Activated naive CD4-positive, alpha-beta T cell treated with anti-CD3 and anti-CD28 coated beads, Interleukin-2, amount 50 U/mL, for 24 hours (primary cell): ENCODE data around the gene SYTL5.
"Not testable (repeated sequence)": the region's sequence is repeated elsewhere in the genome, so short reads cannot be mapped to it uniquely, and the experiment has no call there.

Experiments
- H3K27ac Mint-ChIP-seq: one replicate; pipeline ENCODE4 v1.8.0; 2021; ENCODE audit warnings: mild to moderate bottlenecking, mixed read lengths
- H3K27me3 Mint-ChIP-seq: one replicate; pipeline ENCODE4 v1.8.0; 2021; ENCODE audit warnings: mixed read lengths
- H3K36me3 Mint-ChIP-seq: one replicate; pipeline ENCODE4 v1.8.0; 2021; ENCODE audit warnings: mixed read lengths
- H3K4me1 Mint-ChIP-seq: one replicate; pipeline ENCODE4 v1.8.0; 2021; ENCODE audit warnings: mixed read lengths
- H3K4me3 Mint-ChIP-seq: one replicate; pipeline ENCODE4 v1.8.0; 2021; ENCODE audit warnings: mild to moderate bottlenecking, mixed read lengths
- H3K9me3 Mint-ChIP-seq: one replicate; pipeline ENCODE4 v1.8.0; 2021; ENCODE audit warnings: mixed read lengths

Gene SYTL5

GRCh38 chrX:38006291-38006690 lies at the start of gene SYTL5:
Gene SYTL5 (plus strand): TSS chrX:38006553. CDS start chrX:38033890, 27,337 bp downstream.
- Mint-ChIP-seq H3K27me3 (peaks cover 6% of the 10 kb centered on the region), H3K36me3 (no peaks in the 10 kb centered on the region), H3K4me3 (no peak within 1 kb of the TSS), H3K9me3 (peaks cover 6% of the 10 kb centered on the region), H3K27ac (no peak within 1 kb of the TSS), H3K4me1 (no peaks in the 10 kb centered on the region)

- H3K4me3 Mint-ChIP-seq = no peak overlapping the region
- no peak overlapping the region for H3K27ac Mint-ChIP-seq
- H3K4me1 Mint-ChIP-seq = no peaks in the 10 kb centered on the region
- no peaks in the 10 kb centered on the region for H3K36me3 Mint-ChIP-seq
- peaks cover 2% of the 10 kb centered on the region for H3K27me3 Mint-ChIP-seq
- no peaks in the 10 kb centered on the region for H3K9me3 Mint-ChIP-seq
Measured at GRCh38 chrX:37958525-37959211, 47.7 kb upstream of the SYTL5 start.

- H3K36me3 Mint-ChIP-seq = no peaks in the 10 kb centered on the region
- no peak overlapping the region for H3K4me3 Mint-ChIP-seq
- H3K9me3 Mint-ChIP-seq = no peaks in the 10 kb centered on the region
- H3K27ac Mint-ChIP-seq = no peak overlapping the region
- H3K27me3 Mint-ChIP-seq = peaks cover 2% of the 10 kb centered on the region
- H3K4me1 Mint-ChIP-seq = no peaks in the 10 kb centered on the region
Measured at GRCh38 chrX:37959212-37960021, 46.9 kb upstream of the SYTL5 start.

GRCh38 chrX:37961118-37961517 lies 45.2 kb upstream of the SYTL5 start:
- no peak overlapping the region for H3K27ac Mint-ChIP-seq
- H3K27me3 Mint-ChIP-seq = peaks cover 4% of the 10 kb centered on the region
- no peak overlapping the region for H3K4me3 Mint-ChIP-seq
- H3K4me1 Mint-ChIP-seq = no peaks in the 10 kb centered on the region
- no peaks in the 10 kb centered on the region for H3K9me3 Mint-ChIP-seq
- H3K36me3 Mint-ChIP-seq = no peaks in the 10 kb centered on the region

GRCh38 chrX:37967714-37968113 lies 38.6 kb upstream of the SYTL5 start:
- Mint-ChIP-seq H3K27ac (no peak overlapping the region), H3K27me3 (peaks cover 7% of the 10 kb centered on the region), H3K36me3 (peaks cover 2% of the 10 kb centered on the region), H3K4me3 (no peak overlapping the region), H3K4me1 (no peaks in the 10 kb centered on the region), H3K9me3 (peaks cover 7% of the 10 kb centered on the region)

GRCh38 chrX:37975421-37975820 lies 30.9 kb upstream of the SYTL5 start:
- Mint-ChIP-seq H3K4me3 (no peak overlapping the region), H3K27ac (no peak overlapping the region), H3K9me3 (no peaks in the 10 kb centered on the region), H3K27me3 (peaks cover 7% of the 10 kb centered on the region), H3K4me1 (peaks cover 4% of the 10 kb centered on the region), H3K36me3 (no peaks in the 10 kb centered on the region)

GRCh38 chrX:37976153-37976552 lies 30.2 kb upstream of the SYTL5 start:
- no peaks in the 10 kb centered on the region for H3K36me3 Mint-ChIP-seq
- H3K27ac Mint-ChIP-seq = no peak overlapping the region
- no peak overlapping the region for H3K4me3 Mint-ChIP-seq
- peaks cover 4% of the 10 kb centered on the region for H3K4me1 Mint-ChIP-seq
- peaks cover 7% of the 10 kb centered on the region for H3K27me3 Mint-ChIP-seq
- no peaks in the 10 kb centered on the region for H3K9me3 Mint-ChIP-seq

- H3K9me3 Mint-ChIP-seq = no peaks in the 10 kb centered on the region
- no peak overlapping the region for H3K4me3 Mint-ChIP-seq
- no peaks in the 10 kb centered on the region for H3K4me1 Mint-ChIP-seq
Measured at GRCh38 chrX:37984880-37985279, 21.5 kb upstream of the SYTL5 start.

GRCh38 chrX:37986893-37987292 lies 19.5 kb upstream of the SYTL5 start:
- no peaks in the 10 kb centered on the region for H3K36me3 Mint-ChIP-seq
- no peaks in the 10 kb centered on the region for H3K9me3 Mint-ChIP-seq
- H3K4me1 Mint-ChIP-seq = no peaks in the 10 kb centered on the region
- H3K27ac Mint-ChIP-seq = no peak overlapping the region
- H3K4me3 Mint-ChIP-seq = no peak overlapping the region
- no peaks in the 10 kb centered on the region for H3K27me3 Mint-ChIP-seq

More at GRCh38 chrX:37984880-37985279, 21.5 kb upstream of the SYTL5 start:
- Mint-ChIP-seq H3K27me3 (no peaks in the 10 kb centered on the region), H3K27ac (no peak overlapping the region), H3K36me3 (no peaks in the 10 kb centered on the region)

GRCh38 chrX:37989304-37989703 lies 17.0 kb upstream of the SYTL5 start:
- H3K4me3 Mint-ChIP-seq = no peak overlapping the region
- H3K9me3 Mint-ChIP-seq = no peaks in the 10 kb centered on the region
- no peak overlapping the region for H3K27ac Mint-ChIP-seq
- H3K4me1 Mint-ChIP-seq = no peaks in the 10 kb centered on the region
- no peaks in the 10 kb centered on the region for H3K27me3 Mint-ChIP-seq
- H3K36me3 Mint-ChIP-seq = no peaks in the 10 kb centered on the region

GRCh38 chrX:37991303-37991702 lies 15.1 kb upstream of the SYTL5 start:
- H3K4me1 Mint-ChIP-seq, H3K36me3 Mint-ChIP-seq, H3K4me3 Mint-ChIP-seq, H3K27ac Mint-ChIP-seq, H3K27me3 Mint-ChIP-seq, H3K9me3 Mint-ChIP-seq: not testable (repeated sequence)

GRCh38 chrX:37993176-37993575 lies 13.2 kb upstream of the SYTL5 start:
- Mint-ChIP-seq H3K27ac (no peak overlapping the region), H3K36me3 (no peaks in the 10 kb centered on the region), H3K27me3 (no peaks in the 10 kb centered on the region), H3K9me3 (no peaks in the 10 kb centered on the region), H3K4me3 (no peak overlapping the region), H3K4me1 (no peaks in the 10 kb centered on the region)

- Mint-ChIP-seq H3K36me3 (no peaks in the 10 kb centered on the region), H3K4me3 (no peak overlapping the region), H3K27me3 (peaks cover 1% of the 10 kb centered on the region), H3K4me1 (no peaks in the 10 kb centered on the region), H3K9me3 (no peaks in the 10 kb centered on the region), H3K27ac (no peak overlapping the region)
Measured at GRCh38 chrX:37993837-37994619, 12.3 kb upstream of the SYTL5 start.

GRCh38 chrX:37995428-37995827 lies 10.9 kb upstream of the SYTL5 start:
- H3K4me1 Mint-ChIP-seq = no peaks in the 10 kb centered on the region
- no peak overlapping the region for H3K4me3 Mint-ChIP-seq
- H3K36me3 Mint-ChIP-seq = no peaks in the 10 kb centered on the region
- H3K27ac Mint-ChIP-seq = no peak overlapping the region
- H3K9me3 Mint-ChIP-seq = no peaks in the 10 kb centered on the region
- peaks cover 1% of the 10 kb centered on the region for H3K27me3 Mint-ChIP-seq

GRCh38 chrX:37997096-37997495 lies 9.3 kb upstream of the SYTL5 start:
- Mint-ChIP-seq H3K27ac (no peak overlapping the region), H3K9me3 (no peaks in the 10 kb centered on the region), H3K36me3 (no peaks in the 10 kb centered on the region), H3K27me3 (peaks cover 1% of the 10 kb centered on the region), H3K4me1 (no peaks in the 10 kb centered on the region), H3K4me3 (no peak overlapping the region)
